ENCODE data around the gene SNRNP40.
"Not testable (repeated sequence)": the region's sequence is repeated elsewhere in the genome, so short reads cannot be mapped to it uniquely, and the experiment has no call there.

Gene SNRNP40

GRCh38 chr1:31273619-31274018 is 23.0 kb downstream of the SNRNP40 start:
- no peak for DNase-seq

- no peak for DNase-seq
These were observed 24.2 kb downstream of the SNRNP40 start for GRCh38 chr1:31272369-31272768.

- no peak for DNase-seq
These were observed 30.0 kb downstream of the SNRNP40 start for GRCh38 chr1:31266547-31266946.

GRCh38 chr1:31264790-31265386 is 31.7 kb downstream of the SNRNP40 start:
- no peak for DNase-seq

GRCh38 chr1:31263408-31263807 is 33.2 kb downstream of the SNRNP40 start:
- no peak for DNase-seq

- not testable (repeated sequence) for DNase-seq
These were observed 34.2 kb downstream of the SNRNP40 start for GRCh38 chr1:31262393-31262792.

GRCh38 chr1:31261916-31262315 is 34.7 kb downstream of the SNRNP40 start:
- no peak for DNase-seq

- DNase-seq = no peak
These were observed 36.8 kb downstream of the SNRNP40 start for GRCh38 chr1:31259746-31260145.

- DNase-seq = no peak
These were observed 38.0 kb downstream of the SNRNP40 start for GRCh38 chr1:31258581-31258980.

- DNase-seq = no peak
These were observed 39.4 kb downstream of the SNRNP40 start for GRCh38 chr1:31257213-31257612.

GRCh38 chr1:31249854-31250253 is 46.7 kb downstream of the SNRNP40 start:
- DNase-seq = no peak

- no peak for DNase-seq
These were observed 48.3 kb downstream of the SNRNP40 start for GRCh38 chr1:31248276-31248675.

- DNase-seq = no peak
These were observed 52.3 kb downstream of the SNRNP40 start for GRCh38 chr1:31244326-31244725.

- no peak for DNase-seq
These were observed 52.9 kb downstream of the SNRNP40 start for GRCh38 chr1:31243501-31244286.

GRCh38 chr1:31241321-31241720 is 55.3 kb downstream of the SNRNP40 start:
- no peak for DNase-seq

GRCh38 chr1:31239653-31240241 is 56.8 kb downstream of the SNRNP40 start, which contains the start of gene NKAIN1:
Gene NKAIN1 (minus strand): TSS chr1:31239887. CDS start chr1:31239547, 340 bp downstream.
- DNase-seq = no peak

GRCh38 chr1:31238986-31239613 is 57.5 kb downstream of the SNRNP40 start:
- DNase-seq = no peak

GRCh38 chr1:31238612-31238985 is 58.0 kb downstream of the SNRNP40 start:
- DNase-seq = no peak

GRCh38 chr1:31234870-31235269 is 61.7 kb downstream of the SNRNP40 start:
- DNase-seq = no peak

- DNase-seq = no peak
These were observed 62.4 kb downstream of the SNRNP40 start for GRCh38 chr1:31234123-31234708.

- DNase-seq = no peak
These were observed 63.9 kb downstream of the SNRNP40 start for GRCh38 chr1:31232689-31233088.

GRCh38 chr1:31231802-31232201 is 64.8 kb downstream of the SNRNP40 start:
- DNase-seq = no peak

GRCh38 chr1:31230378-31230777 is 66.2 kb downstream of the SNRNP40 start:
- no peak for DNase-seq

Data from stimulated activated CD4-positive, alpha-beta T cell treated with anti-CD3 and anti-CD28 coated beads, Interleukin-4, amount 100 ng/mL, for 24 hours (primary cell).